ENCODE results near the gene ICAM1. TPM values are rescaled to one million over a fixed set of nuclear protein-coding genes. Genes with fewer than 3 reads are reported as not detected.

Gene ICAM1
- total and polyA plus RNA-seq, 2 of the 8 experiments (the other 6 are each of a cell fraction or from before 2014, with no cell fraction given): 4.0 to 9.4 TPM

DNA sequence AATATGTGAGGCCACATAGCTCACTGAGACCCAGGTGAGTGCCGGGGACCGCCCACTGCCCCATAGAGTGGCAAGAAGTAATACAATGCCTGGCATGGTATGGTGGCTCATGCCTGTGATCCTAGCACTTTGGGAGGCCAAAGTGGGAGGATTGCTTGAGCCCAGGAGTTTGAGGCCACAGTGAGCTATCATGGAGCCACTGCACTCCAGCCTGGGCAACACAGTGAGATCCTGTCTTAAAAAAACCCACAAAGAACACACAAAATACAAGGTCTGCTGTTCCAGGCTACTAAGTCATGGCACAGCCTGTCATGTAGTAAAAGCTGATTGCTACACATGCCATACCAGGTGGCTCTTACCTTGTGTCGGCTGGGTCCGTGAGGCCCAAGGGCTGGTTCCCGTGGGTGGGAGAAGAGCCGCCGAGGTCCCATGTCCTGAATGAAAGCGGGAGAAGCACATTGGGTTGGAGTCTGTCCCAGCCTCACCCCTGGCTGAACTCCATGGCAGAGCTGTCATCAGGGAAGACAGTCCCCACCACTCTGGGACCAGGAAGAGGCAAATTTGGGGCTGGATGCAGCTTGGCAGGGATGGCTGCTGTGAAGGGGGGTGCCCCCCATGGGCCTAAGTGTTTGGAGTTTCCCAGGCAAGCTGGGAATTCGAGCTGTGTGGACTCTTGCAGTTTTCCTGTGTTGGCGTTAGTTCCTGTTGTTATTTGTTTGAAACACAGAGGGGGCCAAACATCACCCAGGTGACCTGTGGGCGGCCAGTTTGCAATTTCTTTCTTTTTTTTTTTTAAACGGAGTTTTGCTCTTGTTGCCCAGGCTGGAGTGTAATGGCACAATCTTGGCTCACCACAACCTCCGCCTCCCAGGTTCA lies 48.1 kb downstream of the ICAM1 start (continued):
- TF ChIP-seq HDAC2 (IDR thresholded peaks at IDR 0.05; ENCODE audit: borderline replicate concordance in 1 of 2, low read depth in 2 of 2, low read length in 2 of 2) (no peak), TAF1 (IDR thresholded peaks at IDR 0.05; ENCODE audit: low read depth, low read length) (no peak), CREB1 (IDR thresholded peaks at IDR 0.05) (no peak), EP300 (IDR thresholded peaks at IDR 0.05; ENCODE audit: borderline replicate concordance in 1 of 2, low read depth in 2 of 2, low read length in 2 of 2) (no peak), ZNF274 (IDR thresholded peaks at IDR 0.05; ENCODE audit: borderline replicate concordance, extremely low read depth, low read length) (no peak), RXRA (IDR thresholded peaks at IDR 0.05; ENCODE audit: insufficient read depth, low read depth, low read length) (no peak)
- TF ChIP-seq, protein P1, sequence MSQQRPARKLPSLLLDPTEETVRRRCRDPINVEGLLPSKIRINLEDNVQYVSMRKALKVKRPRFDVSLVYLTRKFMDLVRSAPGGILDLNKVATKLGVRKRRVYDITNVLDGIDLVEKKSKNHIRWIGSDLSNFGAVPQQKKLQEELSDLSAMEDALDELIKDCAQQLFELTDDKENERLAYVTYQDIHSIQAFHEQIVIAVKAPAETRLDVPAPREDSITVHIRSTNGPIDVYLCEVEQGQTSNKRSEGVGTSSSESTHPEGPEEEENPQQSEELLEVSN (IDR thresholded peaks at IDR 0.05): no peak

All from H1 (cell line).